ENCODE results near the gene AHSG.

- no peak for TF ChIP-seq CTCF (IDR thresholded peaks at IDR 0.05)
- no peak for TF ChIP-seq EZH2 (IDR thresholded peaks at IDR 0.05; ENCODE audit: borderline replicate concordance, insufficient read depth, low read depth, low read length, poor library complexity, severe bottlenecking)
These were observed 28.1 kb downstream of the AHSG start for GRCh38 chr3:186640929-186641328.

All from B cell (primary cell).